Measurements from ENCODE around the gene MYO7A.

Gene MYO7A

DNA sequence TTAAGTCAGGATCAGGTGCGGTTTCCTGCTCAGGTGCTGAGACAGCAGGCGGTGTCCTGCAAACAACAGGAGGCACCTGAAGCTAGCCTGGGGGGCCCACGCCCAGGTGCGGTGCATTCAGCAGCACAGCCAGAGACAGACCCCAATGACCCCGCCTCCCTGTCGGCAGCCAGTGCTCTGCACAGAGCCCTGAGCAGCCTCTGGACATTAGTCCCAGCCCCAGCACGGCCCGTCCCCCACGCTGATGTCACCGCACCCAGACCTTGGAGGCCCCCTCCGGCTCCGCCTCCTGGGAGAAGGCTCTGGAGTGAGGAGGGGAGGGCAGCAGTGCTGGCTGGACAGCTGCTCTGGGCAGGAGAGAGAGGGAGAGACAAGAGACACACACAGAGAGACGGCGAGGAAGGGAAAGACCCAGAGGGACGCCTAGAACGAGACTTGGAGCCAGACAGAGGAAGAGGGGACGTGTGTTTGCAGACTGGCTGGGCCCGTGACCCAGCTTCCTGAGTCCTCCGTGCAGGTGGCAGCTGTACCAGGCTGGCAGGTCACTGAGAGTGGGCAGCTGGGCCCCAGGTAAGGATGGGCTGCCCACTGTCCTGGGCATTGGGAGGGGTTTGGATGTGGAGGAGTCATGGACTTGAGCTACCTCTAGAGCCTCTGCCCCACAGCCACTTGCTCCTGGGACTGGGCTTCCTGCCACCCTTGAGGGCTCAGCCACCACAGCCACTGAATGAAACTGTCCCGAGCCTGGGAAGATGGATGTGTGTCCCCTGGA is at the start of gene MYO7A:
Gene MYO7A (plus strand): TSS at position 327 of the 772 bp plus-strand sequence. CDS start 2,389 bp downstream, outside the sequence.
- no peak for DNase-seq

DNA sequence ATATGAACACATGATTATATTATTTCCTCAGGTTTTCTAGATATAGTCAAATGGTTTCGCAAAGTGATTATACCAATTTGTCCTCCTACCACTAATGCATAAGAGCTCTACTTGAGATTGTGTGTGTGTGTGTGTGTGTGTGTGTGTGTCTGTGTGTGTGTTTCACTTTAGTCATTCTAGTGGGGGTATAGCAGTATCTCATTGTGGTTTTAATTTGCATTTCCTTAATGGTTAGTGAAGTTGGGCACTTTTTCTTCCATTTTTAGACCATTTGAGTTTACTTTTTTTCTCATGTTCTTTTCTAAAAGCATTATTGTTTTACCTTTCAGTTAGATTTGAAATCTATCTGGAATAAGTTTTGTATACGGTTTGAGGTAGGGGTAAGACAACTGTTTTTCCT is 48.4 kb upstream of the MYO7A start:
- no peak for DNase-seq

DNA sequence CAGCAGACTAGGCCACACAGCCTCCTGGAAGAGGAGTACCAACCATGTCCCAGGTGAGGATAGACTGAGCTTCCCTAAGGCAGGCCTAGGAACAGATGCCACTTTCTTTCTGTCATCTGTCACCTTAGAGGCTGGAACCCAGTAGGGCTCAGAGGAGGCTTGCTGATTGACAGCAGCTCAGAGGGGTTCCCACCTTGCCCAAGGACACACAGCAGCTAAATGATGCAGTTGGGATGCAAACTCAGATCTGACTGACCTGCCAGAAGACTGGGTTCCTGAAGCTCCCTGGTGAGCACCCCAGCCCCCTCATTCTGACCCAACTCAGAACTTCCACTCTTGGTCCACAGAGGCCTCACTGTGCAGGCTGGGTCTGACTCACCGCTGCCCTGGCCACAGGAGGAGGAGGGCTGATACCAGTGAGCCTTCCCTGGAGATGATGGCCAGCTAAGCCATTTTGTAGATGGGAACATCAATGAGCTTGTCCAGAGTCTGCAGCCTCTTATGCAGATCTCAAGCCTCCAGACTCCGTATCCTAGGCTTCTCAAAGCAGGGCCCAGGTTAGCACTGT is 47.3 kb upstream of the MYO7A start:
- DNase-seq, result no peak

DNA sequence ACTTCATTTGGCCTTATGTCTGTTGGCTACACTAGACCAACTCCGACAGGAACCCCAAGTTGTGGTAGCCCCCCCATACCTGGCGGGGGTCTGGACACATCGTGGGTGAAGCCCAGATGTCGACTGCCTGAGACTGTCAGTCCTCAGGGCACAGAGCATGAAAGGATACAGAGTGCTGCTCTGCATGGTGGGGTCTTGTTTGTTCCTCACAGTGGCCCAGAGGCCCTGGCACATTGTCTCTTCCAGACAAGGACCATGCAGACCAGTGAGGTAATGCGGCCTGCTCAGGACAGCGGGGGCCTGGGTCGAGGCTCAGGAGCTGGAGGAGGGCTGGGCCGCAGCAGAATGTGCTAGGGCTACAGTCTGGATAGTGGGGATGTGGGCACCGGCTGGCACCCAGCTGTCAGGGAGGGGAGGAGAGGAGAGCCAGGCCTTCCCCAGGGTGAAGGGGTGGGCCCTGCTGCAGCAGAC is 46.6 kb upstream of the MYO7A start:
- DNase-seq, result no peak

DNA sequence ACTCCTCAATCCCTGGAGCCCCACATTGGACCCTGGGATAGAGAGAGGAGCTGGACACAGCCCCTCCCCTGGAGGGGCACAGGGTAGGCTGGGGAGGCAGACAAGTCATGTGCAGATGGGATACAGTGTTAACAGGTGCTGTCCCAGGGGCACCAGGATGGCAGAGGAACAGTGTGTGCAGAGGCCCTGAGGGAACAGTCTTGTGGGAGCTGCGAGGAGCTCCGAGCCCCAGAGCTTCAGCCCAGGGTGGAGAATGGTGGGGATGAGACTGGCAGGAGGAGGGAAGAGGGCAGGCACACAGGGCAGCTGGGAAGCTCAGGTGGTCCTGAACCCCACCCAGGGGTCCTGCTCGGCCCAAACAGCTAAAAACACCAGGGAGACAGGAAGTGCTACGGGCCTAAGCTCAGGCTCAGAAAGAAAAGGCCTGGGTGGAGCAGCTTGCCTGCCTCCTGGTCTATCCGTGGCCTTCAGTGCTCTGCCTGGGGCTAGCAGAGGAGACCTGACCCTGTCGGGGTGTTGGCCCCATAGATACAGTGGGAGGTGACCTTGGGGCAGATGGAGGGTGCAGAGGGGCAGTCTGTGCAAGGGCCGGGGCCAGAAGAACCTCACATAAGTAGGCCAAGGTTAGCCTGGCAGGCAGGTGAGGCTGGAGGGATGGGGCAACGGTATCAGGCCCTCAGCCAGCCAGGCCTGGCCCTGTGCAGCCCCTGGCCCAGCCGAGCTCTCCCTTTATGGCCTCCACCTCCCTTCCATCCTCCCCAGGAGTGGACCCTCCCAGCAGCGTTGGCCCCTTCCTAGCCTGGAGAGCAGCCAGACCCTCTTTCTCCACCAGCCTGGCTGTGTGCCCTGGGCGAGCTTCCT is 45.8 kb upstream of the MYO7A start:
- no peak for DNase-seq

DNA sequence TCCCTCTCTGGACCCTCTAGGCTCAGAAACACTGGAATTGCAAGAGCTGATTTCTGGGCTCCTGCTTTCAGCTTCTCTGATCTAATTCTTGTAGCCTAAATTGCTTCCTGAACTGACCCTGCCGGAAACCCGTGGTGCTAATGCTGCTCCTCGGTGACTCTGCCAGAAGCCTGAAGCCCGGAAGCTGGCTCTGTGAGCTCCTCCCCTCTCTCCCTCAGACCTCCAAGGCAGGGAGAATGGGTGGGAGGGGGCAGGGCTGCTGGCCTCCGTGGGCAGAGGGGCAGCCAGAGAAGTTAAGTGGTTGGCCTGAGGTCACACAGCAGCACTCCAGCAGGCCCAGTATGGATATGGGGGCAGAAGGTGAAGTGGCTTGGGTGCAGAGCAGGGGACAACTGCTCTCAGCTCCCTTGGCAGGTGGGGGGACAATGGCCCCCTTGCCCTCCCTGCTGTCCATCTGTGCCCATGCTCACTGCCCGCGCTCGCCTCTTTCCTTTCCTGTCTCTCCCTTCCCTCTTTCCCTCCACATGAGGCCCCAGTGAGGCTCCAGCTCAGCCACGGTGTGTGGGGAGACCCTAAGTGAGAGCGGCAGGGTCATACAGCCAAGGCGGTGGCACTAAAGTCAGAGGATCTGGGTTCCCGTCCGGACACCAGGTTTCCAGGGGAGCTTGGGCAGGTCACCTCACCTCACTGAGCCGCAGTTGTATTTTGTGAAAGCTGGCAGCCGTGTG is 45.0 kb upstream of the MYO7A start:
- no peak for DNase-seq

DNA sequence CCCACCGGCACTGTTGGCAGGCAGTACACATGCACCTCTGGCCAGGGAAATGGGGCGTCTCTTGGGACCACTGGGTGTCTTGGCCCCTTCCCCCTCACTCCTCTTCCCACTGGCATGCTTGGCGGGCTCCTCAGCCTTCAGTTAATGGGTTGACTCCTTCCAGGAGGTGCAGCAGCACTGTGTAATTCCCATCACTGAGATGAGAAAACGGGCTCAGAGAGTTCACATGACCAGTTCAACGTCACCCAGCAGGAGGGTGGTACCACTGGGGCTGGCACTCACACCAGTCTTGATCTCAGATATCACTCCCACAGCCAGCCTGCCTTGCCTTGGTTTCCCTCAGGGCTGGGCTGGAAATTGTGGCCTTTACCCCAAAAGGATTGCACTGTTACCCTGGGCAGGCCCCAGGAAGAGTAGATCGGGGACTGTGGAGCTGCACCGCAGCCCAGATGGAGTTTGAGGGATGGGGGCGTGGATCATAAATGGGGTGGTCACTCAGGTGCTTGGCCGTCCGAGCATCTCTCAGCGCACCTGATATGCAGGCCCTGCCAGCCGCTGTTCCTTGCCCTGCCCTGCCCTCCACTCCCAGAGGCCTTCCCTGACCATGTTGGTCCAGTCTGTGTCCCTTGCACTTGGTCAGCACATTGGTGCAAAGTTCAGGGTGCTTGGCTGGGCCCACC is 44.3 kb upstream of the MYO7A start:
- DNase-seq, result no peak

DNA sequence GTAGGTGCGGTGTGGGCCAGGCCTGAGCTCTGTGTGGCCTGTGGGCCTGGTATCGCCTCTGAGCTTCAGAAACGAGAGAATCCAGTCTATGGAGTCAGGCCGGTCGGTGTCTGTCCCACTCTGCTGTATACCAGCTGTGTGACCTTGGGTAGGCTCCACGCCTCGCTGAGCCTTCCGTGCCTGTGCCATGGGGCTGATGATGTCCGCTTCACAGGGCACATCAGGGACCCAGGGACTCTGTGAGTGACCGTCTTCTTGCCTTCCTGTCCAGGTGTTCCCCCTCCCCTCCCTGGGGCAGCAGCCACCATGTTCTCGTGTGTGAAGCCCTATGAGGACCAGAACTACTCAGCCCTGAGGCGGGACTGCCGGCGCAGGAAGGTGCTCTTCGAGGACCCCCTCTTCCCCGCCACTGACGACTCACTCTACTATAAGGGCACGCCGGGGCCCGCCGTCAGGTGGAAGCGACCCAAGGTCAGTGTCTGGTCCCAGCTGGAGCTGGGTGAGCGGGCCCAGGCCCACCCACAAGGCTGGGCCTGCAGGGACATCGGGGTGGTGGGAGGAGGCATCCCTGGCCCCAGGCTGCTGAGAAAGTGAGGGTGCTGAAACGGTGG is 43.4 kb upstream of the MYO7A start:
- DNase-seq, result no peak

DNA sequence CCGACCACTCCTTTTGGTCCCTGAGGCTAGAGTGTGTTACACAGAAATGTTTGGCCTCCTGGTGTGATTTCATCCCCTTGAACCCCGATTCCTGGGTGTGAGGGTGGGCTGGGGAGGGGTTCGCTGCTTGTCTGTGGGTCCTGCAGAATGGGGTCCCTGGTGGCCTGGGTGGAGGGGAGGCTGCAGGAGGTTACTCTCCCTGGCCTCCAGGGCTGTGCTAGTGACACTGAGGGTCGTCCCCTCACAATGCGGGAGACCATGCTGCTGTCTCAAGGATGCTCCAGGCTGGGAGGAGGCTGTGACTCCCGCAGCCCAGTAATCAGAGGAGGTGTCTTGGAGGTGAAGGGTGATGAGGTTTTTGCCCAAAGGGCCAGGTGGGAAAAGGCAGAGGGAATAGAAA is 42.4 kb upstream of the MYO7A start:
- DNase-seq, result no peak

DNA sequence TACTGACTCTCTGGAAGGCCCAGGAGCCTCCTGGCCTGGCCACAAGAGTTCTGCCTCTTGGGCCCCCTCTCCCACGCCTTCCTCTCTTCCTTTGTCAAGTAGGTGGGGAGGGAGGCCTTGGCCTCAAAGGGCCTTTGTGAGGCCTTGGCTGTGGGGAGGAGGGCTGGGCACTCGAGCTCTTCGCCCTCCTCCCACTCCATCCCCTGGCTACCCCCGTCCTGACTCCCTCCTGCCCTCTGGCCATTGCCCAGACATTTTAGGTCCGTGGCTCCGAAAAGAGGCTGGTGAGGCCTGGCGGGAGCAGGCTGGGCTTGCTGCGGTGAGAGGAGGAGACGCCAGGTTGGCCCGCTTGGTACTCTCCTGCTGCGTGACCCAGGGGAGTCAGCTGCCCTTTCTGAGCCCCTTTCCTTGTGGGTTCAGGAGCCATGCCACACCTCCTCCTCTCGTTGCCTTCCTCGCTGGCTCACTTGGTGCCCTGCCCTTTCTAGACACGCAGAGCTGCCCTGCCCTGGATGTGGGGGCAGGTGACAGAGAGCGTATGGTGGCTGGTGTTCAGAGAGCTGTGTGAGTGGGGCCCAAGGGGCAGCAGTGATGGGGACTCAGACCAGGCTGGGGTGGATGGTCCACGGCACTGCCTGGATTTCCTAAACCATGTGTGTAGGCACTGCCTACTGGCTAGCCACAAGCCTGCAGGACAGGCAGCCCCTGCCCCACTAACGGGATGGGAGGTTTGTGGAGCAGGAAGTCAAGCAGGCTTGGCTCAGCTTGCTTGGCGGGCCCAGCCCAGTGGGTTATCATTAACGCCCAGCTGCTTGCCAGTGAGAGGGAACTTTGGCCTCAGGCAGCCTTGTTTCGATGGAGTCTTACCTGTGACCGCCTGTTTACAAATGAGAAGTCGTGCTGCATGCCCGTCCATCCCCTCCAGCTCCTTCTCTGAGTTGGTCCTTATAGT is 41.2 kb upstream of the MYO7A start:
- no peak for DNase-seq

DNA sequence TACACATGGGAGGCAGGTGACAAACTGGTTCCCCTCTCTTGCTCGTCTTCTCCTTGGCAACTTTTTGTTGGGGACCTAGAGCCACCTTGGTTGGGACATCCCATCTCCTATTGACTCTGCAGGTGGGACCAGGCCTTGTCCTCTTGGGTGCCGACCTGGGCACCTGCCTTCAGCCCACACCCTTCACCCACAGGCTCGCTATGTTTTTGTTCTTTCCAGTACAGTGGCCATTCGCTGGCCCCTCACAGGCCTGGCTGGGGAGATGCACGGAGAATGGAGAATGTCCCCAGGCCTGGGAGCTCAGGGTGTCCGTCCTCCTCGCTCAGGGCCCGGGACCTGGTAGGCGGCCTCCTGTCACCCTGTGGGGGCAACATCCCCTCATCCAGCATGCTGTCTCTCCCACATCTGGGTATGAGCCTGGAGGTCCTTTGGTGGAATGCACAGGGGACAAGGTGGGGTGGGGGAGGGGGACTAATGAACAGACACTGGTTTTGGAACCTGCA is 40.3 kb upstream of the MYO7A start:
- DNase-seq, result no peak

DNA sequence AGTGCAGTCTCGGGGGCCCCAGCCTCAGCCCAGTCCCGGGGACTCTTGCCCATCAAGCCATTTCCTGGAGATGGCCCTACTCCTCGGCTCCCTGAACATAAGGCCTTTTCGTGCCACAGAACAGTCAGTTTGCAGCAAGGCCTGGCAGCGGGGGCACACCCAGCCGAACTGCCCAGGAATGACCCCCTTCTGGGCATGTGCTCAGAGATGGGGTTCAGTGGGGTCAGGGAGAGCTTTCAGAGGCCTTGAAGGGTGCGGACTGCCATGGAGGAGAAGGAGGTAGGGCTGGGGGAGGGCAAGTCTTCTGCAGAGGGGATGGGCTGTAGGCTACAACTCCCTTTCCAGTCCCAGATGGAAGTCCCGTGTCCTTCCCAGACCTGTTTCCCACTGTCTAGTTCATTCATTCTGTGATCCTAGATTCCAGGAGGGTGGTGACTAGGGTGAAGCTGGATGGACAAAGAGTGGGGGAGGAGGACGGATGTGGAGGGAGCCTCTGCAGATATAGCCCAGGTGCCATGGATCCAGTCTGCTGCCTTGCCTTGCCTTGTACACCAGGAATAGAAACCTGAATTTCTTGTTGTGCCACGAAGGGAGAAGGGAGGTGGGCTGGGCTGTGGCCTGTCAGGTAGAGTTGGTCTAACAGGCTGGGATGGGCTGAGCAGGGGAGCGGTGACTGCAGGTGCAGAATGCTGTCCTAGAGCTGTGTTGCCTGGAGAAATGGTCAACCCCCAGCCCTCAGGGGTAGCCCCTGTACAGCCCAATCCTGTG is 39.6 kb upstream of the MYO7A start:
- DNase-seq, result no peak

DNA sequence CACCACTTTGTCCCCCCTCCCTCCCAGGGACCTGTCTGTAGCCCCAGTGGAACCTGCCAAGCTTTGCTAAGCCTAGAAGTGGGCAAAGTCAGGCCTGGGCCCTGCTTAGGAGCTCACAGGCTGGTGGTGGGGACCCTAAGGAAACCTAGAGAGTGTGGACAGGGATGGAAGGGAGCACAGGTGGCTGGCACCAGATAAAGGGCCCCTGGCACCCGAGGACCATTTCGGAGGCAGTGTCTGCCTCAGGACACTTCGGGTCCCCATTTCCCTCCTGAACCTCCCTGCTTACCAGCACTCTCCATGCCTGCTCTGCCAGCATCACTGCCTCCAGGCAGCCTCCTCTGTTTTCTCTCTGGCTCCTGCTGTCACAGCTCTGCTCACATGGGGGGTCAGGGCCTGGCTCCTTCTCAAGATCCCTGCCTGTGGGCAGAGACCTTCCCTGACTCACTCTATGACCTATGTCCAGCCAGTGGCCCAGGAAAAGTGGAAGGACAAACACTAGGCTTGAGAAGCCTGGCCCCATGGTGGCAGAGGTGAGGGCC is 39.0 kb upstream of the MYO7A start:
- no peak for DNase-seq

DNA sequence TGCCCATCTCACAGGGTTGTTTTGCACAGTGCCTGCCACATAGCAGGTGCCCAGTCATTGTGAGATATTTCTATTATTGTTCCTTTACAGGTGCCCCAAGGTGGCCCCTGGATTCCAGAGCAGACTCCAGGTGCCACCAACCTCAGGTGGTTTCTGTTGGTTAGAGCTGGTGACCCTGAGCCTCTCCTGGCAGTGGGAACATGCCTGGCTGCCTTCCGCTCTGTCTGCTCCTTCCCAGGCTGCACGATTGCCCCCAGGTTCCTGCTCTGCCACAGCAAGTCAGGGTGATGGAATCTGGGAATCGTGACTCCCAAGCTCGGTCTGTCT is 38.0 kb upstream of the MYO7A start:
- no peak for DNase-seq

DNA sequence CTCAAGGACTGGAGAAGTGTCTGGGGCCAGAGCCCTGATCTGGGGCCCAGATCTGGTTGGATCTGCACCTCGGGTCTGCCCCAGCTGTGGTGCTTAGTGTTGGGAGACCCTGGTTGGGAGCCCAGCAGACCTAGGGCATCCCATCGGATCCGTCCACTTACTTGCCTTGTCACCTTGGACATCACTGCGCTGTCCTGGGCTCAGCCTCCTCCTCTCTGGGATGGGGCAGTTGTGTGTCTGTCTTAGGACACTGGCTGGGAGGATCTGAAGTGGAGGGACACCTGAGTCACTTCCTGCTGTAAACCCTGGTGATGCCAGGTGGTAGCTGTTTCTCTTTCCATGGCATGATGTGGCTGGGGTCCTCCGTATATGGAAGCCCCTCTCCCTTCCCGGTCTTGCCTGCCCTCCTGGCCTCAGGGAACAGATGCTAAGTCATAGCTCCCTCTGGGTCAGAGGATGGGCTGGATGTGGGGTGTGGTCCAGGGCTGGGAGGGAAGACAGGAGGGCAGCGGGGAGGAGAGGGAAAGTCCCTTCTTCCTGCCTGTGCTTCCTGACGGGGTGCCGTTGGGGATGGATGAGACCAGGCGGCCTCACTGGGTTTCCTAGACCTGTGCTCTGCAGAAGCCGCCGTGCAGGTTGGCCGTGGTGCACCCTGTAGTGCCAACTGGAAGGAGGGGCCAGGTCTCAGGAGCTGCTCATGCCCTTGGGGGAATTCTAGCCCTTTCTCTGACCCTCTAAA is 37.5 kb upstream of the MYO7A start:
- DNase-seq, result no peak

DNA sequence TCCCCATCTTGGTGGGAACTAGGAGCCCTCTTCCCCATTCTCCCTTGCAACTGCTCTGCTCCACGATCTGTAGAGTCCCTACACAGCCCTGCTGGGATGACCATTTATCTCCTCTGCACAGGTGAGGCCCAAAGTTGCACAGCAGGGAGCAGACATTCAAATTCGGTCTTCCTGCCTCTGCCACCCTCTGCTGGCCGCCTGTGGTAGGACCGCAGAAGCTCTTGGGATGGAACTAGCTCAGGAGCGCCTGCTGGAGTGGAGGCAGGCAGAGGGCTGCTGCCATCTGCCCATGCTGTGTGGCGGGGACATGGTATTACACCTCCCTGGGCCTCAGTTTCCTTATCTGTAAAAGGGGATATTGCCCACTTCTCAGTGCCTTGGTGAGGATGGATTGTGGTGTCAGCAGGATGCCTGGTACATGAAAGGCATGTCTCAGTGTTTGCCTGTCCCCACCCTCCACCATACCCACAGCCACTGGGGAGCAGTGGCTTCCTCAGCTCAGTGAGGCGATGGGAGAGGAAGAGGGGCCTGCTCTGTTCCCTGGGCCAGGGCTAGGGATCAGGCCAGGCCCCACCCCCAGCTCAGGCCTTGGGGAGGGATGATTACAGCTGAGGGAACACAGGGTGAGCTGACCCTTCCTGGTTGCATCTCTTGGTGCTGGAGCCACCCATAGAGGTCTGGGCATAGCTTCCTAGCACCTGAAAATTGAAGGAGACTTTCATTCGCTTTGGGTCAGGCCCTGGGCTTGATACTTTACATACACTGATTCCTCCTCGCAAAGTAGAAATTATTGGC is 36.7 kb upstream of the MYO7A start:
- DNase-seq, result no peak

DNA sequence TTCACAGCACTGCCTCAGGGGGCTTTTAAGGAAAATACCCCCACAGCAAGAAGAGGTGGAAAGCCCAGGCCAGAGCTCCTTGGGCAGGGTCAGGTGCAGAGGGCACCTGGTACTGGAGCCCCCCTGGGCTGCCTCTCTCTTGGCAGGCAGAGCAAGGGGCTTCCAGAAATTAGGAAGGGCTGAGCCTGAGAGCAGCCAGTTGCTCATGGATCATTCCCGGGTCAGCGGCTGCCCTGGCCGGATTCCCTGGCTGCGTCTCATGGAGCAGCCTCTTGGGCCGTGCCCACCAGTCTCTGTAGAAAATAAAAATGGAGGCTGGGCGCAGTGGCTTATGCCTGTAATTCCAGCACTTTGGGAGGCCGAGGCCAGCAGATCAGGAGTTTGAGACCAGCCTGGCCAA is 35.7 kb upstream of the MYO7A start:
- no peak for DNase-seq
